ENCODE data around the gene CTAG1B.
"Not testable (repeated sequence)": the region's sequence is repeated elsewhere in the genome, so short reads cannot be mapped to it uniquely, and the experiment has no call there.

CTAG1B gene

DNA sequence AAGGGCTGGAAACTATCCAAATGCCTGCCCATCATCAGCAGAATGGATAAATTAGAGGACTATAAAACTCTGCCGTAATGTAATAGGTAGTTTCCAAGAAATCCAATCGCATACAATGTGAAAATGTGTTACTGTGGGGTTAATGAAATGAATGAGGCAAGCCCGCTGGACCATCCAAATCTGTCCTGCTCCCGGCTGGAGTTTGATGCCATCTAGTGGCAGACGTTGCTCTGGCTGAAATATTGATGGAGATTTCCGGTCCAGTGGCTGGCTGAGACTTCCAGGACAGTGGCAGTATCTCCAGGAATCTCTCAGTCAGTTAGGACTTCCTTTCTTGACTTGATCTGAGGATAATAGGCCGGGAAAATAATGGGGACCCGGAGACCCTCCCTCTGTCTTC, 36.1 kb downstream of the CTAG1B start:
- DNase-seq = not testable (repeated sequence)

DNA sequence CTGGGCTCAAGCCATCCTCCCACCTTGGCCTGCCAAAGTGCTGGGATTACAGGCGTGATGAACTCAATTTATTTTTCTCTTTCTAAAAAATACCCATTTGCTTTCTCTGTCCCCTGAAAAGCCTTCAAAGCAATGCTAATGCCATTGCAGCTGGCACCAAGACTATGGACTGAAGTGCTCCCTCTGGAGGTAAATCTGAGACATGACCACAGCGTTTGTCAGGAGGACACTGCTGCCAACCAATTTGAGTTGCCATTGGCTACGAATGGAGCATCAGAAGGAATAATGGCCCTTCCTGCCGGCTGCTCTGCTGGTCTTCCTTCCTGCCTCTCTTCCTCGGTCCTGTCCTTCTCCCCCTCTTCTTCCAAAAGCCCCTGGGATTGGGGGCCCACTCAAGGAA, 44.0 kb downstream of the CTAG1B start:
- not testable (repeated sequence) for DNase-seq

DNA sequence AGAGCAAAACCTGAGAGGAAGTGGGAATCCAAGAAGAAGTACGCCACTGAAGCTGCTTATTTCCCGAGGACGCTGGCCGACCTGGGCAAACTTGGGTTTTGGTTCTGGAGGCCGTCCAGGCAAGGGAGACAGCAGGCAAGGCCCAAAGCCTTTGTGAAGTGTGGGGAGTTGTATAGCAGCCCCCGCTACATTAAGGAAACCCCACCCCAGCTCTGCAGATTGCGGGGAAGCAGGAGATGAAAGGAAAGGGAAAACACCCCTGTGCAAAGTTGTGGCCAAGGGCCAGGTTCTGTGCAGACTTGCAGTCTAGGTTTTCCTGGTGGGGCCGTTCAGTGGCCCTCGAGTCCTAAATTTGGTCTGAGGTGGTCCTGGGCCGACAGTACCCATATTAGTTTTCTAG, 46.0 kb downstream of the CTAG1B start:
- DNase-seq = not testable (repeated sequence)

DNA sequence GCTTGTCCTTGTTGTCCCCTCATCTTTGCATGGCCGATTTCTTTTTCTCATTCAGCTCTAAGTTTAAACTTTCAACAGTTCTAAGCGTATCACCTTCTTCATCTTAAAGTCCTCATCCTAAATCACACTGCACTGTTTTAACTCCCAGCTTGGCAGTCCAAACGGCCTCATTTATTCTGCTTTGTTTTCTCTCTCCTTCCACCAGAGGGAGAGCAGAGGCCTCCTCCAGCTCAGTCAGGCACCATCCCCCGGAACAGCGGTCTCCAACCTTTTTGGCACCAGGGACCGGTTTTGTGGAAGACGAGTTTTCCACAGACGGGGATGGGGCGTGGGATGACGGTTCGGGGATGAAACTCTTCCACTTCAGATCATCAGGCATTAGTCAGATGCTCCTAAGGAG, 48.7 kb downstream of the CTAG1B start:
- not testable (repeated sequence) for DNase-seq

All from NCI-H1417 treated with DMSO at 0.1 percent for 48 hours (cell line).